ENCODE measurements around the gene YBX3. TPM values are rescaled to one million over a fixed set of nuclear protein-coding genes. Genes with fewer than 3 reads are reported as not detected.

YBX3 gene
- total RNA-seq, 2 experiments from 2014 or later, result 35.9 to 37.4 TPM

GRCh38 chr12:10722502-10722904, 620 bp downstream of the YBX3 start:
- H3K4me1 Mint-ChIP-seq (ENCODE audit: low read depth), result peaks cover 26% of the 10 kb centered on the region
- peaks cover 0 to 6% of the 10 kb centered on the region in 2 experiments for H3K9me3 ChIP-seq (ENCODE audit: control insufficient read depth in 1 of 2, insufficient read depth in 1 of 2, low read length in 2 of 2)
- peaks cover 15 to 29% of the 10 kb centered on the region in 2 experiments for H3K27me3 ChIP-seq (ENCODE audit: control insufficient read depth in 1 of 2, insufficient read depth in 2 of 2, low read length in 2 of 2)
- TF ChIP-seq, protein P1, sequence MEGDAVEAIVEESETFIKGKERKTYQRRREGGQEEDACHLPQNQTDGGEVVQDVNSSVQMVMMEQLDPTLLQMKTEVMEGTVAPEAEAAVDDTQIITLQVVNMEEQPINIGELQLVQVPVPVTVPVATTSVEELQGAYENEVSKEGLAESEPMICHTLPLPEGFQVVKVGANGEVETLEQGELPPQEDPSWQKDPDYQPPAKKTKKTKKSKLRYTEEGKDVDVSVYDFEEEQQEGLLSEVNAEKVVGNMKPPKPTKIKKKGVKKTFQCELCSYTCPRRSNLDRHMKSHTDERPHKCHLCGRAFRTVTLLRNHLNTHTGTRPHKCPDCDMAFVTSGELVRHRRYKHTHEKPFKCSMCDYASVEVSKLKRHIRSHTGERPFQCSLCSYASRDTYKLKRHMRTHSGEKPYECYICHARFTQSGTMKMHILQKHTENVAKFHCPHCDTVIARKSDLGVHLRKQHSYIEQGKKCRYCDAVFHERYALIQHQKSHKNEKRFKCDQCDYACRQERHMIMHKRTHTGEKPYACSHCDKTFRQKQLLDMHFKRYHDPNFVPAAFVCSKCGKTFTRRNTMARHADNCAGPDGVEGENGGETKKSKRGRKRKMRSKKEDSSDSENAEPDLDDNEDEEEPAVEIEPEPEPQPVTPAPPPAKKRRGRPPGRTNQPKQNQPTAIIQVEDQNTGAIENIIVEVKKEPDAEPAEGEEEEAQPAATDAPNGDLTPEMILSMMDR (IDR thresholded peaks at IDR 0.05), result no peak
- POLR2A ChIA-PET, result no interaction called here
- intact Hi-C loops (cut with DNase I, micrococcal nuclease), result no loop called here
- peaks cover 7% of the 10 kb centered on the region for H3K36me3 Mint-ChIP-seq (ENCODE audit: low read depth)
- H3K9me3 Mint-ChIP-seq, result no peaks in the 10 kb centered on the region
- no peaks in the 10 kb centered on the region for H3K36me3 ChIP-seq (ENCODE audit: insufficient read depth, low read length)
- H3K4me3 Mint-ChIP-seq, result peak overlapping the region; percentile 89
- peaks cover 16% of the 10 kb centered on the region for H3K4me1 ChIP-seq (ENCODE audit: insufficient read depth, low read length)
- peak in 11 of 14 experiments; percentile 0 to 55 (median 25) for DNase-seq
- no peak overlapping the region for H3K27ac ChIP-seq (ENCODE audit: low read depth in 1 of 2, low read length in 2 of 2)
- peak overlapping the region; percentile 72 for H3K27ac Mint-ChIP-seq
- CTCF ChIA-PET, result no interaction called here
- ATAC-seq (ENCODE audit: poor library complexity), result peak; percentile 50
- peaks cover 67% of the 10 kb centered on the region for H3K27me3 Mint-ChIP-seq
- H3K4me3 ChIP-seq (ENCODE audit: low read length), result peak overlapping the region; percentile 56

GRCh38 chr12:10721651-10722501, 1.2 kb downstream of the YBX3 start:
- Histone ChIP-seq H3K4me1 (ENCODE audit: insufficient read depth, low read length) (peaks cover 16% of the 10 kb centered on the region), H3K4me3 (ENCODE audit: low read length) (peak overlapping the region; percentile 56), H3K27ac (ENCODE audit: low read depth in 1 of 2, low read length in 2 of 2) (no peak overlapping the region), H3K9me3 (ENCODE audit: control insufficient read depth in 1 of 2, insufficient read depth in 1 of 2, low read length in 2 of 2) (peaks cover 0 to 6% of the 10 kb centered on the region in 2 experiments), H3K27me3 (ENCODE audit: control insufficient read depth in 1 of 2, insufficient read depth in 2 of 2, low read length in 2 of 2) (peaks cover 15 to 29% of the 10 kb centered on the region in 2 experiments), H3K36me3 (ENCODE audit: insufficient read depth, low read length) (no peaks in the 10 kb centered on the region)
- peaks cover 66% of the 10 kb centered on the region for H3K27me3 Mint-ChIP-seq
- peaks cover 7% of the 10 kb centered on the region for H3K36me3 Mint-ChIP-seq (ENCODE audit: low read depth)
- peak in 11 of 14 experiments; percentile 1 to 87 (median 32) for DNase-seq
- H3K9me3 Mint-ChIP-seq, result no peaks in the 10 kb centered on the region
- H3K27ac Mint-ChIP-seq, result peak overlapping the region; percentile 72
- peak; percentile 78 for ATAC-seq (ENCODE audit: poor library complexity)
- intact Hi-C loops (cut with DNase I, micrococcal nuclease), result no loop called here
- TF ChIP-seq, protein P1 (IDR thresholded peaks at IDR 0.05), result no peak
- H3K4me3 Mint-ChIP-seq, result peak overlapping the region; percentile 89
- ChIA-PET POLR2A (no interaction called here), CTCF (no interaction called here)
- H3K4me1 Mint-ChIP-seq (ENCODE audit: low read depth), result peaks cover 26% of the 10 kb centered on the region

DNA sequence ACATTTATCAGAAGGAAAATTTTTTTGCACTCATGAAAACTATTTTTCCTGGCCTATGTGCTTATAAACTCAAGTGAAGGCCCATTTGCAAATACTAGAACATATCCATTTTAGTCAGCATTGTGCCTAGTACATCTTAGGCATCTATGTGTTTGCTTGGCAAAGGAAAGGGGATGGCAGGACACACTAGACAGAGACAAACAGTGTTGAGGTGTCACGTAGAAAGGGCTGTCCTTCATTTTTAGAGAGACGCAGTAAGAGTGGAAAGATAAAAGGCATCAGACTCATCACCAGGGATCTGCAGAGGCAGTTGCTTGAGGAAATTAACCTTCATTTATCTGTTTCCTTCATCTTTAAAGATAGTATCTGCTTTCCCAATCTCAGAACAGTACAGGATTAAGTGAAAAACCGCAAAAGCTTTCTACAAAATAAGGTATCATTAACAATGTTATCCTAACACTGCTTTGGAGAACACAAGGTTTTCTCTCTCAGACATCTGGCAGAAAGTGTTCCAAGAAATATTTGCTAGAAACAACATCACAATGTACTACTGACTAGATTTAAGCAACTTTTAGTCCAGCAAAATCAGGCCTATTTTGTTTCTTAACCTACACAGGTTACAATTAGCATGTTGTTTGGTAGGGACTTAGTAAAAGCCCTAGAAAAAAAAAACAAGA, 2.0 kb downstream of the YBX3 start:
- ChIA-PET POLR2A (no interaction called here), CTCF (no interaction called here)
- peak overlapping the region; percentile 56 for H3K4me3 ChIP-seq (ENCODE audit: low read length)

More for the DNA sequence above, 2.0 kb downstream of the YBX3 start:
- H3K27ac ChIP-seq (ENCODE audit: low read depth in 1 of 2, low read length in 2 of 2), result no peak overlapping the region
- Mint-ChIP-seq H3K36me3 (ENCODE audit: low read depth) (peaks cover 7% of the 10 kb centered on the region), H3K4me3 (peak overlapping the region; percentile 89), H3K27ac (no peak overlapping the region), H3K9me3 (no peaks in the 10 kb centered on the region), H3K27me3 (peaks cover 67% of the 10 kb centered on the region), H3K4me1 (ENCODE audit: low read depth) (peaks cover 30% of the 10 kb centered on the region)
- H3K27me3 ChIP-seq (ENCODE audit: control insufficient read depth in 1 of 2, insufficient read depth in 2 of 2, low read length in 2 of 2), result peaks cover 20 to 27% of the 10 kb centered on the region in 2 experiments
- ATAC-seq (ENCODE audit: poor library complexity) (no peak), DNase-seq (no peak)
- H3K36me3 ChIP-seq (ENCODE audit: insufficient read depth, low read length), result no peaks in the 10 kb centered on the region
- H3K9me3 ChIP-seq (ENCODE audit: control insufficient read depth in 1 of 2, insufficient read depth in 1 of 2, low read length in 2 of 2), result peaks cover 0 to 6% of the 10 kb centered on the region in 2 experiments
- TF ChIP-seq, protein P1 (IDR thresholded peaks at IDR 0.05), result no peak
- peaks cover 16% of the 10 kb centered on the region for H3K4me1 ChIP-seq (ENCODE audit: insufficient read depth, low read length)
- intact Hi-C loops (cut with DNase I, micrococcal nuclease), result no loop called here
